ENCODE data around the gene KIF26B.
A peak's percentile ranks its signal among the peaks of the same experiment; 100 is the strongest.

Gene KIF26B

DNA sequence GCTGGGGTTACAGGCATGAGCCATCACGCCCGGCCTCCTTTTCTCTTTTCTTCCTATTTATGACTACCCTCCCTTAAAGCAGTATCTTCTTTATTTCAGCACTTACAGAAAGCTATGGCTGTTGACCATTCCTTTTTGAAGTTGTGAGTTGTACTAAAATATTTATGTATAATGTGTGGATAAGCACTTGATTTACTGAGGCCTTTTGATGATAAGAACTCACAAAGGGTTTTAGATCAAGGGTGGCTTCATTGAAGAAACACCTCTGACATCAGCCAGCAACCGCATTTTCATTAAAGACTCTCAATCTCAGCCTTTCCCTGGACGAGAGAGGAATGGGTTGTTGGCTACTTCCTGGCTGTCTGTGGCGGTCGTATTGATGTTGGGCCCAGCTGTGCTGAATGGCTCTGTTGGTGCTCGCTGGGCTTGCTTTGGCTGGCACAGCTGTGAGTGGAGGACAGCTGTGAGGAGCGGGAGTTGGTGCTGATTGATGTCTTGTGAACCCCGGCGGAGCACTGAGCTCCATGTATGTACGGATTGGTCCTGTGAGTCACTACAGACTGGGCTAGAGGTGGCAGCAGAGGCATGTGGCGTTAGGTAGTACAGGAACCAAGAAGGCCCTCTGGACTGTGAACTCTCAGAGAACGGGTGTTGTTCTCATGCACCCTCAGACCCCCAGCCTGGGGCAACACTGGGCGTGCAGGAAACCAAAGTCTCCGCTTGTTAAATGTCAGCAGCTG lies 208.8 kb downstream of the KIF26B start:
- DNase-seq = no peak

- no peak for DNase-seq
Observed at GRCh38 chr1:245365095-245366020, 210.6 kb downstream of the KIF26B start.

DNA sequence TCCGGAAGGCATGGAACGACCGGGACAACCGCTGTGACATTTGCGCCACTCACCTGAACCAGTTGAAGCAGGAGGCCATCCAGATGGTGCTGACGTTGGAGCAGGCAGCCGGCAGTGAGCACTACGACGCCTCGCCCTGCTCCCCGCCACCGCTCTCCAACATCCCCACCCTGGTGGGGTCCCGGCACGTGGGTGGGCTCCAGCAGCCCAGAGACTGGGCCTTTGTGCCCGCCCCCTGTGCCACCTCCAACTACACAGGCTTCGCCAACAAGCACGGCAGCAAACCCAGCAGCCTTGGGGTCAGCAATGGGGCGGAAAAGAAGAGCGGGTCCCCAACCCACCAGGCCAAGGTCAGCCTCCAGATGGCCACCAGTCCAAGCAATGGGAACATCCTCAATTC lies 212.1 kb downstream of the KIF26B start:
- no peak for DNase-seq

GRCh38 chr1:245370175-245370825 lies 215.5 kb downstream of the KIF26B start:
- no peak for DNase-seq

DNA sequence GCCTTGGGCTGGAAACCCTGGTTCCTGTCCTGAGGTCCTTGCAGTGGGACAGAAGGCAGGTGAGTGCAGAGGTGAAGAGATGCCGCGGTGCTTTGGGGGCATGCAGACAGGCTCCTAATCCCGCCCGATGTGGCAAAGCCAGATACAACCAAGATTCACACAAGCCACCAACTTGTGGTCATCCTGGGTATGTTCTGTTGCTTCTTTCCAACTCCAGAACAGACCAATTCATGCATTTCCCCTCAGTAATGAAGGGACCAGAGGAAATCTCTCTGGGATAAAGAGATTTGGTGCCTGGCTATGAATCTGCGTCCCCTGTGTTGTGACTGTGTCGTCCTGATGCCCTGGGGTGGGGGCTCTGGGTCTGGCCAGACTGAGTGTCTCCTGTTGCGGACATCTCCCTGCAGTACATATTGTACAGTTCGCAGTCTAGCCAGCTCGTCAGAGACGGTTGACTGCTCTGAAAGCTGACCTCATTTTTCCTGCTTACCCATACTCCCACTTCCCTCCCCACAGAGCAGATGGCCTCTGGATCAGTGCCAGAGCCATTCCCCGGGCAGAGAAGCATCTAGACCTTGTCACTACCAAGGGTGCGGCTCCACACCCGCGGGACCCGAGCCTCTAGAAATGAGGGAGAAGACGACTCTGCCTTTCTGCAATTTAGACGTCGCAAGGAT lies 216.3 kb downstream of the KIF26B start:
- DNase-seq = peak; percentile 32

DNA sequence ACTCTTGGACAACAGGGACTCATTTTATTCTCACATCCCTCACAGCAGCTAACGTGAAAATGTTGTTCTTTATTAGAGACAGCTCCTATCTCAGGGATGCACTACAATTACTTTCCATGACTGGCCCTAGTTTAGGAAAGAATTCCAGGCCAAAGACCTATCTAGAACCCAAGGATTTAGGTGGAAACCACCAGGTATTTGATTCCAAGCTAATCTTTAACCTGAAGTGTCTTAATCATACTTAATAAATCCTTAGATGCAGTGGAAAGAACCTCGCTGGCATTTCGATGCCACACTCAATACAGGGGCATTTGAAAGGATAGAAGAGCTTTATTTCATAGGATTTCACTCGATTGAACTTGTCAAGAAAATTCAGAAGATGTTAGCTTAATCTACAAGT lies 218.3 kb downstream of the KIF26B start:
- DNase-seq = no peak

DNA sequence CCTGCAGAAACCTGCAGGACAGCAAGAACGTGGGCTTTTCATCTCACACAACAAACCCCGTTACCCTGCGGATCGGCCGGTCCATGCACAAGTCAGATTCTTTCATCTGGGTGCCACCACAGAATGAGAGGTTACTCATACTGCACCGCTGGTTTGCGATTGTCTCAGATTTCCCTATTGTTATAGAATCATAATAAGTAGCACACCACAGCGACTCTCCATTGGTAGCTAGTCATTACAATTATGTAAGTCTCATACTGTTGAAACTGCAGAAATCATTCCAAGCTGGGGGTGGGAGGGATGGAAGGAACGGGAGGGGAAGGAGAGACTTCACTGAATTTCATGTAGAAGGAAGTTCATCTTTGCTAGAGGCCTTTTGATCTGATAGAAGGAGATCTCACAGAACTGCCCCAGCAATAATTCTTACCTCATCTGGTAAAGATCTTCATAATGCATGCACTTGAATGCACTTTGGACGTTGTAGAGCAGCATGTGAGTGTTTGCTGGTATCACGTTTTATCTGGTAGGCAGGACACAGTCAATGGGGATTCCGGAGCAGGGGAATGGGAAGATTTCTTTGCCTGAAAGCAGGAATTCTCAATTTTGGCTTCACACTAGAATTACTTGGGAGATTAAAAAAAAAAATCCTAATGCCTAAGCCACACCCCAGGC lies 221.1 kb downstream of the KIF26B start:
- DNase-seq = no peak

- DNase-seq = no peak
Observed at GRCh38 chr1:245377854-245378253, 223.1 kb downstream of the KIF26B start.

DNA sequence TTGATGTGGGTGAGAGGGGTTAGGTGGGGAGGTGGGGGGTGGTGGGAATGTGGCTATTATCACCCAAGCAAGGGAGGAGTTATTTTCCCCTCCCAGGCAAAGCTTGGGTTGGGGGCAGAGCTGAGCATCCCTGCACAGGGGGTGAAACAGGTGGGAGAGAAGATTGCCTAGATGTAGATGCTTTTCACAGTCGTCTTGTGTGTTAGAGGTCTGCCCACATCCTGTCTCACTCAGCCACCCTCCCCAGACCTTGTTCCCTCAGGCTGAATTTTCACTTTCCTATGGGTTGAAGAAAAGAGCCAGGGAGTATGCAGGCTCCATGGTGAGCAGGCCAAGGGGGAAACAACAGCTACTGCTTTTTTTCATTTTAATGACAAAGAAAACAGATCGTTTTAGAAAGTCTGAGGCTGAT lies 223.5 kb downstream of the KIF26B start:
- no peak for DNase-seq

- no peak for DNase-seq
Observed at GRCh38 chr1:245378745-245379144, 224.0 kb downstream of the KIF26B start.

DNA sequence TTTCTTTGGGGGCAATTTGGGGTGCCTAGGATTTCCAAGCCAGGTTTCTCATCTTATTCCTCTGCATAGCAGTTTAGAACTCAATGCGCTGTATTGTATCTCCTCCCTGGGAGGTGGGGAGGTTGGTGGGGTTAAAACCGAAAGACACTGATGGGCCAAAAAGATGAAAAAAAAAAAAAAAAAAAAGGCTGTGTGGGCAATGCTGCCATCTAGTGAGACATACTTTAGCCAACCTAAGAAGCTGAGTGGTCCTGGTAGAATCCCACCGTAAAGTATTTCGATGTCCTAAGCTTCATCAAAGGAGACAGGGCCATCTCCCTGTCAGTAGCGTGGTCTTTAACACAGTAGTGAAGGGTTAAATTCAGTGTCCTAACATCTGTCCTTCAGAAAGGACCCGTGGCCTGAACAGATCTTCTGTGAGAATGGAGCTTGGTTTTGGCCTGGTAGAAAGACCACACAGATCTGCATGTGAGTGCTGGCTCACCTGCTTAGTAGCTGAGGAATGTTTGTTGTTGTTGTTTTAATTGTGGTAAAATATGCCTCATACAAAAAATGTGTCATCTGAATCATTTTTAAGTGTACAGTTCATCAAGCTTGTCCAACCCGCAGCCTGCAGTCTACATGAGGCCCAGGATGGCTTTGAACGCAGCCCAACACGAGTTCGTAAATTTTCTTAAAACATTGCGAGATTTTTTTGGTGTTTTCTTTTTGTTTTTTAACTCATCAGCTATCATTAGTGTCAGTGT lies 226.2 kb downstream of the KIF26B start:
- peak; percentile 32 for DNase-seq

DNA sequence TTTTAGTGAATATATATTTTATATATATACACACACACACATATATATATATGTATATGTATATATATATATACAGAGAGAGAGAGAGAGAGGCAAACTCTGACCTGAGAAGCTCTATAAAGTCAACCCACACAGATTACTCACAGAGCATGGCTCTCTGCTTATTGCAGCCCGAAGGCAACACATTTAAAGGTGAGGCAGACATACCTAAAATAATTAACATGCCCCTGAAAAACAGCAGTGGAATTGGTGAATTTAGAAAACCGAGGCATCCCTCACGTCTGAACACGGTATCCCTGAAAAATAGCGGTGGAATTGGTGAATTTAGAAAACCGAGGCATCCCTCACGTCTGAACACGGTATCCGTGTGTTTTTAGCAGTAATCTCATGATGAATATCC lies 228.2 kb downstream of the KIF26B start:
- DNase-seq = no peak

GRCh38 chr1:245383396-245384330 lies 228.9 kb downstream of the KIF26B start:
- DNase-seq = no peak

GRCh38 chr1:245386297-245386971 lies 231.6 kb downstream of the KIF26B start:
- DNase-seq = no peak

DNA sequence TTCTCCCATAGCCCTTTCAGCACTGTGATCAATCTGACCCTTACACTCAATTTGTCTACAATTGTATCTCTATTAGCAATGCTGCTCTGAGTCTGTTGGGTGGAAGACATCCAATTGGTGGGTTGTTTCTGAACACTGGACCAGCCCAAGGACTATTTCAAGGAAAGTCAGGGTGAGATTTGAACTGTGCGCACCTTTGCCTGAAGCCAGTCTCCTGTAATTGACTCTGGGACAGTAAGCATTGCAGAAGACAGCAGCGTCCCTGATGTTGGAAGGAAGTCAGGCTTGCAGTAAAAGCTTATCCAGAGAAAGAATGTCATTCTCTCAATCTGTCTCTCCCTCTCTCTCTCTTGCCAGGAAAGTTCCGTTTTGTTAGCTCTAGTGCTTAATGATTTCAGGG lies 233.9 kb downstream of the KIF26B start:
- no peak for DNase-seq

- no peak for DNase-seq
Observed at GRCh38 chr1:245389873-245390272, 235.1 kb downstream of the KIF26B start.

- DNase-seq = no peak
Observed at GRCh38 chr1:245390975-245391374, 236.2 kb downstream of the KIF26B start.

DNA sequence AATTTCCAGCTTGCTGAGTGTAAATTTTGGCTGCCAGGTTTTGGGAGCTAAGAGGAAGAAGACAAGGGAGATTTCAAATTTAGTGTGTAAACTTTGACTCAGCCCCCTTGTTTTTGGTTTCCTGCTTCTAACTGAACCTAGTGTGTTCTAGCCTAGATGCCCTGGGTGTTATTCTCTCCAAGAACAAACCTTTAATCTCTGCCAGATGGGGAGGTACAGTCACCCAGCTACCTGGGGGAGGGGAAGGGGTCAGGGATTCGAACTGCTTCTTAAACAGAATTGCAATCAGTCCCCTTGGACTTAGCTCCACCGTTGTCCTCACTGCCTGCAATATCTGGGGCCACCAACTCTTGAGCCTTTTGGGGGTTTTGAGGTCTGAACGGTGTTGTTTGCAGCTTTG lies 238.9 kb downstream of the KIF26B start:
- DNase-seq = no peak

- no peak for DNase-seq
Observed at GRCh38 chr1:245395680-245396079, 240.9 kb downstream of the KIF26B start.

GRCh38 chr1:245396615-245397014 lies 241.8 kb downstream of the KIF26B start:
- no peak for DNase-seq
